ENCODE data around the gene MDP1. TPM values are rescaled to one million over a fixed set of nuclear protein-coding genes. Genes with fewer than 3 reads are reported as not detected.
A peak's percentile ranks its signal among the peaks of the same experiment; 100 is the strongest.

Gene MDP1
- total RNA-seq, 1 donor from 2014 or later, result 18.4 TPM

DNA sequence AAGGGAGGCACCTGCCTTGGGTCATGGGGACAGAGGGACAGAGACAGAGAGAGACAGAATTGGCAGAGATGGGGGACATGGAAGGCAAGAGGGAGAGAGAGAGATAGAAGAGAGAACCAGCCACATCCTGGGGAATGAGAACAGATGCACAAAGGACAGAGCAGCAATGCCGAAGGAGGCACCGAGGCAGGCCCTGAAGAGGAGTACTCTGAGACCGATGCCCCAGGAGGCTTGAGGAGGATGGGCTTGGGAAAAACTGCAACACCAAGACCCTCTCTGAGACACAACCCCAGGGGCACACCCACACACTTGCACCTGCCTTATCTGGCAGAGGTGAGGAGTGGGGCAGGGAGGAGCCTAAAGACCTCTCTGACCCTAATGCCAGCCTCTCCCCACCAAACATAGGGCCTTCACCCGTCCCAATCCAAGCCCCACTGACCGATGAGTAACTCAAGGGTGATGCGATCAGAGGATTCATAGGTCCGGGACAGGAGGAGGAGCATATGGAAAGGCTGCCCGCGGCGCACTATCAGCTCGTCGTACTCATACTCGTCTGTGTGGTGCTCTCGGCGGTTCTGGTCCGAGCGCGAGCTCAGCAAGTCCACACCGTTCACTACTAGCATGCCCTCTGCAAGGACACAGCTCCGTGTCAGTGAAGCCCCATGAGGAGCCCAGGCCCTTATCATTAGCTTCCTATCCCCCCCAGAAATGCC lies 45.5 kb upstream of the MDP1 start:
- no peak overlapping the region for H3K27ac Mint-ChIP-seq
- no peaks in the 10 kb centered on the region for H3K9me3 Mint-ChIP-seq
- H3K36me3 Mint-ChIP-seq, result peaks cover 3% of the 10 kb centered on the region
- H3K4me3 Mint-ChIP-seq, result no peak overlapping the region
- TF ChIP-seq, protein P1, sequence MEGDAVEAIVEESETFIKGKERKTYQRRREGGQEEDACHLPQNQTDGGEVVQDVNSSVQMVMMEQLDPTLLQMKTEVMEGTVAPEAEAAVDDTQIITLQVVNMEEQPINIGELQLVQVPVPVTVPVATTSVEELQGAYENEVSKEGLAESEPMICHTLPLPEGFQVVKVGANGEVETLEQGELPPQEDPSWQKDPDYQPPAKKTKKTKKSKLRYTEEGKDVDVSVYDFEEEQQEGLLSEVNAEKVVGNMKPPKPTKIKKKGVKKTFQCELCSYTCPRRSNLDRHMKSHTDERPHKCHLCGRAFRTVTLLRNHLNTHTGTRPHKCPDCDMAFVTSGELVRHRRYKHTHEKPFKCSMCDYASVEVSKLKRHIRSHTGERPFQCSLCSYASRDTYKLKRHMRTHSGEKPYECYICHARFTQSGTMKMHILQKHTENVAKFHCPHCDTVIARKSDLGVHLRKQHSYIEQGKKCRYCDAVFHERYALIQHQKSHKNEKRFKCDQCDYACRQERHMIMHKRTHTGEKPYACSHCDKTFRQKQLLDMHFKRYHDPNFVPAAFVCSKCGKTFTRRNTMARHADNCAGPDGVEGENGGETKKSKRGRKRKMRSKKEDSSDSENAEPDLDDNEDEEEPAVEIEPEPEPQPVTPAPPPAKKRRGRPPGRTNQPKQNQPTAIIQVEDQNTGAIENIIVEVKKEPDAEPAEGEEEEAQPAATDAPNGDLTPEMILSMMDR (IDR thresholded peaks at IDR 0.05; ENCODE audit: unreplicated experiment), result no peak
- peaks cover 33% of the 10 kb centered on the region for H3K4me1 Mint-ChIP-seq
- DNase-seq (ENCODE audit: low spot score in 2 of 2, unreplicated experiment in 2 of 2), result no peak
- no peaks in the 10 kb centered on the region for H3K27me3 Mint-ChIP-seq (ENCODE audit: low read depth)

DNA sequence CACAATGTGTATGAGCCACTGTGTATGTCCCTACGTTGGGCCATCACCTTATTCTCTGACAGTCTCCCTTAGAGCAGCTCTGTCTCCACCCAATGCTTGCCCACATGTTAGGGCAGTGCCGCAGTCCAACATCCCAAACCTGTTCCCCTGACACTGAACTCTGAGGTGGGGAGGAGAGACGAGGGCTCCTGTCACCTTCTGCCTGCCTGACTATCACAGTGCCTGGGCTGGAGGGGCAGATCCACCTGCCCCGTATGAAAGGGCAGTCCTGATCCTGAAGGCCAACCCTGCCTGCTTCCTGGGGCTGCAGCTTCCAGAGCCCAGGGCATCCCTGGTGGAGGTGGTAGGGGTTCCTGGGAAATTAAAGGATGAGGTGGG lies 44.9 kb upstream of the MDP1 start:
- Mint-ChIP-seq H3K9me3 (no peaks in the 10 kb centered on the region), H3K36me3 (no peaks in the 10 kb centered on the region), H3K27me3 (ENCODE audit: low read depth) (no peaks in the 10 kb centered on the region), H3K27ac (peak overlapping the region; percentile 31), H3K4me3 (no peak overlapping the region), H3K4me1 (peaks cover 33% of the 10 kb centered on the region)
- TF ChIP-seq, protein P1 (IDR thresholded peaks at IDR 0.05; ENCODE audit: unreplicated experiment), result no peak
- no peak for DNase-seq (ENCODE audit: low spot score in 2 of 2, unreplicated experiment in 2 of 2)

DNA sequence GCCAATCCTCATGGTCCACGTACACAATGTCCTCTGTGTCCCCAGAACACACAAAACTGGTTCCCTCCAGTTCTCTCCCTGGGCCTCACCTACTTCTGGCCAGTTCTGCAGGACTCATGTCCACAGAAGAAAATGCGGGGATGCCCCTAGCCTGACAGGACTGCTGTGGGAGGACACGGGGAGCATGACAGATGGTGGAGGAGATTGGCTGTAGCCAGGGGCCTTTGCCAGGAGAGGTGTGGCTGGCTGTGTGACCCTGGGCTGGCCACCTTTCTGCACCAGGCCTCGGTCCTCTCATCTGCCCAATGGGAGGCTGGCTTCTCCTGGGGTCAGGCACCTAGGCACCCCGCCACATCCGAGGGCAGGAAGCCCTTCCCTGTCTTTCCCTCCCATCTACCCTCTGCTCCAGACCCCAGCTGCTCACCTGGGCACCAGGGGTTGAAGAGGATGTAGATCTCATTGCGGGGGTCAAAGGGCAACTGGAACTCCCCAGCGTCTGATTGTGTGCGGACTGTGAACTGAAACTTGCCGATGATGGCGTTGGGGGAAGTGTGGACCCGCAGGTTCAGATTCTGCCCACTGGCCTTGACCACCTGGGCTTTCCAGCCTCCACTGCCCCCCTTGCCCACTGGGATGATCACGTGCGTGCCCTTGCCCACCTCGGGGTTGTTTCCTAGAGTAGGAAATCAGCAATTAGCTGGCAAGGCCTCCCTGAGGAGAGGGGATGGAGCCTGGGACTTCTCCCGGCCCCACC lies 44.3 kb upstream of the MDP1 start:
- peaks cover 33% of the 10 kb centered on the region for H3K4me1 Mint-ChIP-seq
- no peaks in the 10 kb centered on the region for H3K9me3 Mint-ChIP-seq
- peak overlapping the region; percentile 79 for H3K27ac Mint-ChIP-seq
- no peaks in the 10 kb centered on the region for H3K27me3 Mint-ChIP-seq (ENCODE audit: low read depth)
- no peaks in the 10 kb centered on the region for H3K36me3 Mint-ChIP-seq
- DNase-seq (ENCODE audit: low spot score in 2 of 2, unreplicated experiment in 2 of 2), result no peak
- no peak overlapping the region for H3K4me3 Mint-ChIP-seq
- TF ChIP-seq, protein P1 (IDR thresholded peaks at IDR 0.05; ENCODE audit: unreplicated experiment), result no peak

DNA sequence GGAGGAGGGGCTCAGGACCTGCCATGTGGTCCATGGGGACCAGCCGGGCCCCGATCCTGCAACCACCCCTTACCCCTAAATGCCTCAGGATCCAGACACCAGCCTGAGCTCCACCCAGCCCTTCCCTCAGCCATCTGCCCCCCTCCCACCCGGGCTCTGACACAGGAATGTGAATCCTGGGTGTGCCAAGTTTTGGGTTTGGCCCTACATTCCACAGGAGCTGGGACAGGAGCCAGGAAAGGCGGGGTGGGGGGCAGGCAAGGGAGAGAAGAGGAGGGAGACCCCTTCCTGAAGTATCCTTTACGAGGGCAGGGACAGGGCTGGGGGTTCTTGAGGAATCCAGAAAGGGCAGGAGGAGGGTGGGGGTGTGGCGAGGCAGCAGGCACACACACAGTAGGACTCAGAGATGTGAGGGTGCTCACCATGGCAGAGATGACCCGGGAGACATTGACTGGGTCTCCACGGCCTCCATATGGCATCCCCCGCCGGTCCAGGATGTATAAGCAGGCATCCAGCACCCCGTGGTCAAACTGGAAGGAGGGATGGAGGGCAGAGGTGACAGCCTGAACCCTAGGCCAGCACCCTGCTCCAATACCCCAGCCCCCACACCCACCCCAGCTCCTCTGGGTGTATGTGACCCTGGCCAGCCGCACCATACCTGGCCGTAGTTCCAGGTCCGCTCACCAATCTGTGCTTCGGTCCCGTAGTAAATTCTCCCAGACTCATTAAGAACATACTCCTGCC lies 43.6 kb upstream of the MDP1 start:
- H3K9me3 Mint-ChIP-seq, result no peaks in the 10 kb centered on the region
- no peaks in the 10 kb centered on the region for H3K36me3 Mint-ChIP-seq
- TF ChIP-seq, protein P1 (IDR thresholded peaks at IDR 0.05; ENCODE audit: unreplicated experiment), result no peak
- peaks cover 30% of the 10 kb centered on the region for H3K4me1 Mint-ChIP-seq
- H3K27ac Mint-ChIP-seq, result peak overlapping the region; percentile 79
- H3K4me3 Mint-ChIP-seq, result no peak overlapping the region
- peak; percentile 57 to 81 for DNase-seq (ENCODE audit: low spot score in 2 of 2, unreplicated experiment in 2 of 2)
- H3K27me3 Mint-ChIP-seq (ENCODE audit: low read depth), result no peaks in the 10 kb centered on the region

DNA sequence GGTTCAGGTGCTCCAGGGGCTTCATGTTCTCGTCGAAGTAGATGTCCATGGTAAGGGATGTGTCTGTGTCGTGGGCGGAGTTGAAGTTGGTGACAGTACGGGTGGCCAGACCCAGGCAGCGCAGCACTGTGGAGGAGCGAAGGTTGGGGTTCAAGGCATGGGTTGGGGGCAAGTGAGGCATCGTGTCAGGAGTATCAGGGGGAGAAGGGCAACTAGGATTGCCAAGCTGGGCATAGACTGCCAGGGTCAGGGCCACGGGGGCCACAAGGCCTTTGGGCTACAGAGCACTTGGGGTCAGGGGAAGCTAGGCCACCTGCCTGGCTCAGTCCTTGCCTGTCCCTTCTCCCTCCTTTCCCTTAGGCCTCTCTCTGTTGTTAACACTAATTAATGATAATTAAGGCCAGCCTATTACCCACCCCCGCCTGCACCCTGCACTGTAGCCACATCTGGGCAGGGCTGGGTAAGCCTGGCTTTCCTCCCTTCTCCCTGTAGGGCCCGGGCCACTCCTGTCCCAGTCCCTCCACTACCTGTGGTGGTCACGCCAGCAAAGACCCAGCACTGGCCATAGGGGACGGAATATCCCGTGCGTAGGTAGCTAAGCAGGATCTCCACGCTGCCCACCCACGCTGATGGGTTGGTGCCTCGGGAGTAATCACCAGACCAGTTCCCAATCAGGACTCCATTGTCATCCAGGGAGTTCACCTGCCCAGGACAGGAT lies 42.8 kb upstream of the MDP1 start:
- Mint-ChIP-seq H3K9me3 (no peaks in the 10 kb centered on the region), H3K36me3 (no peaks in the 10 kb centered on the region), H3K27ac (peak overlapping the region; percentile 66), H3K4me1 (peaks cover 23% of the 10 kb centered on the region), H3K27me3 (ENCODE audit: low read depth) (no peaks in the 10 kb centered on the region), H3K4me3 (no peak overlapping the region)
- no peak for DNase-seq (ENCODE audit: low spot score in 2 of 2, unreplicated experiment in 2 of 2)
- TF ChIP-seq, protein P1 (IDR thresholded peaks at IDR 0.05; ENCODE audit: unreplicated experiment), result no peak
